Measurements from ENCODE around the gene MAP3K1. TPM values are rescaled to one million over a fixed set of nuclear protein-coding genes. Genes with fewer than 3 reads are reported as not detected.

Gene MAP3K1
- total and polyA plus RNA-seq, 9 donors, result 11.9 to 20.6 (median 14.7) TPM

DNA sequence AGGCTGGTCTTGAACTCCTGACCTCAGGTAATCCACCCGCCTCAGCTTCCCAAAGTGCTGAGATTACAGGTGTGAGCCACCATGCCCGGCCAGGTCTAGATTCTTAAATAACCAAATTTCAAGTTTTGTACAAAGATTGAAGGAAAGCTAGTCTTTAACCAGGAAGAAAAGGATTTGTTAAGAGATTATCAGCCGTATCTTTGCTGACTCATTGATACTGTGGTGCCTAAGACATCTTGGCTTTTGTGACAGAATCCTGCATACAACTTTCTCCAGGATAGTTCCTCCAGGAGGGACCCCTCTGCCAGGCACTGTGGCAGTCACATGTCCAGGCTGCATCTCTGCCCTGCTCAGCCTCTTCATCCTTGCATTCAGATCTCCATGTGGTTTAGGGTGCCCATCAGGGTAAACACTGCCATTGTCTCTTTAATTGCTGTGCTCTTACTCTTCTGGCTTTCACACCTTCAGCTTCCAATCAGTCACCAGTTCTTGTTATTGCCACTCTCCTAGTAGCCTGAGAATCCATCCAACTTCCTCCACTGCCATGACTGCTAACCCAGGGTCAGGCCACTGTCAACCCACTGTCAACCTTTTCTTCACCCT is 10.0 kb downstream of the MAP3K1 start:
- H3K36me3 ChIP-seq (ENCODE audit: control insufficient read depth, insufficient read depth, low read length), result no peaks in the 10 kb centered on the region
- H3K4me1 ChIP-seq (ENCODE audit: control insufficient read depth, insufficient read depth, low read length), result peaks cover 5% of the 10 kb centered on the region
- no peak overlapping the region for H3K4me3 ChIP-seq (ENCODE audit: low read length)
- H3K27ac ChIP-seq (ENCODE audit: low read length), result no peak overlapping the region
- WGBS (ENCODE audit: insufficient coverage), result no CpG with 5 or more reads among the region's 3 CpGs
- H3K27me3 ChIP-seq (ENCODE audit: control insufficient read depth, insufficient read depth, low read length), result no peaks in the 10 kb centered on the region
- DNase-seq, result no peak
- H3K9me3 ChIP-seq (replicated peaks; ENCODE audit: control insufficient read depth, low read depth, low read length), result no peaks in the 10 kb centered on the region

DNA sequence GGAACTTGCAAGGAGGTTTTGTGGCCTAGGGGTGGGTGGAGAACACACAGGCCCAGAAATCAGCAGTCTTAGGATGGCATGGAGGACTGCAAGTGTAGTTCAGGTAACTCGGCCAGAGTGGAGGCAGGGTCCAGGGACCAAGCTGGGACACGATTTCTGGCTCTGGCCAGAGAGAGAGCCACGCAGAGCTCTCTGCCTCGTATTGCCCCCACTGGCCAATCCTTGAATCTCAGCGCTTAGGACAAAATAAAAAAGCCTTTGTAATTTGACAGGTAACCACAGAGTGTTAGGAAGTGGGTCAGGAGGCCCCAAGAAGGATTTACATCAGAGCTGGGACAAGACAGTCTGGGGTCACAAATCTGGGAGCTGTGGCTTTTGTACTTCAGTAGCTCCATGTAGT is 11.7 kb downstream of the MAP3K1 start:
- Histone ChIP-seq H3K9me3 (replicated peaks; ENCODE audit: control insufficient read depth, low read depth, low read length) (no peaks in the 10 kb centered on the region), H3K27me3 (ENCODE audit: control insufficient read depth, insufficient read depth, low read length) (no peaks in the 10 kb centered on the region), H3K27ac (ENCODE audit: low read length) (no peak overlapping the region), H3K4me1 (ENCODE audit: control insufficient read depth, insufficient read depth, low read length) (peaks cover 5% of the 10 kb centered on the region), H3K36me3 (ENCODE audit: control insufficient read depth, insufficient read depth, low read length) (no peaks in the 10 kb centered on the region), H3K4me3 (ENCODE audit: low read length) (no peak overlapping the region)
- no peak for DNase-seq
- 65% methylated on average over 4 of the region's 5 CpGs for WGBS (ENCODE audit: insufficient coverage)

DNA sequence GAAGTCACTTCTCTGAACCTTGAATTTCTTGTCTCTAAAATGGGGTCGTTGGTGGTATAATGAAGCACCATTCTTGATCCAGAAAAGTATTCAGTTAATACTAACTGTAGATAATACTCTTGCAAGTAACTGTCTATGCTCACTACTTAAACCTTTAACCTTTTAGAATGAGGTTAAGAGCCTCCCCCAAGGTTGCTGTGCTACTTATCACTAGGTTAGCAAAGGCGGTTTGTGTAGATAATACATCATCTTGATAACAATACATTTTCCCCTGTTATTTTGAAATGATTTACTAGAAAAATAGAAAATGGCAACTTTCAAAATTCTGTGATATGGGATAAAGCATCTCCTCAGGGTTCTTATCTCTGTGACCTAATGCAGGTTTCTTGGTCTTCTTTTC is 12.6 kb downstream of the MAP3K1 start:
- no peak for DNase-seq
- Histone ChIP-seq H3K9me3 (replicated peaks; ENCODE audit: control insufficient read depth, low read depth, low read length) (no peaks in the 10 kb centered on the region), H3K4me1 (ENCODE audit: control insufficient read depth, insufficient read depth, low read length) (peaks cover 2% of the 10 kb centered on the region), H3K4me3 (ENCODE audit: low read length) (no peak overlapping the region), H3K27ac (ENCODE audit: low read length) (no peak overlapping the region), H3K27me3 (ENCODE audit: control insufficient read depth, insufficient read depth, low read length) (no peaks in the 10 kb centered on the region), H3K36me3 (ENCODE audit: control insufficient read depth, insufficient read depth, low read length) (no peaks in the 10 kb centered on the region)
- no CpG with 5 or more reads among the region's 2 CpGs for WGBS (ENCODE audit: insufficient coverage)

DNA sequence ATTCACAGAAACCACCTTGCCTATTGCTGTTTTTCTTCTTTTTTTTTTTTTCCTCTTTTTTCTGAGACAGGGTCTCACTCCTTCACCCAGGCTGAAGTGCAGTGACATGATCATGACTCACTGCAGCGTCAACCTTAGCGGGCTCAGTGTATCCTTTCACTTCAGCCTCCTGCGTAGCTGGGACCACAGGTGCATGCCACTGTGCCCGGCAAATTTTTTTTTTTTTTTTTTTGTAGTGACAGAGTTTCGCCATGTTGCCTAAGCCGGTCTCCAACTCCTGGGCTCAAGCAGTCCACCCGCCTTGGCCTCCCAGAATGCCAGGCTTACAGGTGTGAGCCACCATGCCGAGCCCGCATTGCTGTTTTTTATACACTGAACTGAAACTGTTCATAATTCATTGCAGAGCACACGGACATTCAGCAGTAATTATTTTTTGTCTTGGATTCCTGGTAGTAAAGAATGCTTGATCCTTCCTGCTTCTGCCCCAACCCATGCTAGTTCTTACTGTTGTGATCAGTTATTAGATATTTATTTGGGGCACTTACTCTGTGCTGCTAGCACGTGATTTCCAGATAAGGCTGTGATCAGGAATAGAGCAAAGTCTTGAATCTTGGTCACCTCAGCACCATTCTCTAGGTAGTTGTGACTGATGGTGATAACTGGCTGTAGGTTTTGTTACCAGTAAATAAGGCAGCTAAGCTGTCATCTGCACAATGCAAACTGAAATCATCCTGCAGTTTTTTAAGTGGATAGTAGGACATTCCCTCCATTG is 14.0 kb downstream of the MAP3K1 start:
- 84% methylated on average over 6 of the region's 11 CpGs for WGBS (ENCODE audit: insufficient coverage)
- Histone ChIP-seq H3K27ac (ENCODE audit: low read length) (no peak overlapping the region), H3K4me1 (ENCODE audit: control insufficient read depth, insufficient read depth, low read length) (no peaks in the 10 kb centered on the region)

DNA sequence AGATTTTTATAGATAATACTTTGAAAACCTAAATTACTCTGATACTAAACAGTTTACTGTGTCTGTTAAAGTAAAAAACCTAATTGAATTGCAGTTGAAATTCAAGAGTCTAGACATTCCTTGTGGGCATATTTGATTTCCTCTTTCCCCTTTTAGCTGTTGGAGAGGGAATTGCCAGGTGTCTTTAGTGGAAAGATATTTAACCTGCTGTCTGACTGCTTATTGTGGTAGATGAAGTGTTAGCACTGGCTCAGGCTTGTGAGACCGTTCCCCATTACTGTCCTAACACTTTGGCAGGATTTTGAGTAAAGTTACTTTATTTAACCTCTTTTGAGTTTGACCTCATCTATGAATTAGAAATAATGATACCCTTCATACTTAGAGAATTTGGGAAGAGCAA is 16.4 kb downstream of the MAP3K1 start:
- DNase-seq, result peak; percentile 39
- no peak overlapping the region for H3K4me3 ChIP-seq (ENCODE audit: low read length)
- no CpG with 5 or more reads among the region's 1 CpG for WGBS (ENCODE audit: insufficient coverage)

More for the DNA sequence above, 14.0 kb downstream of the MAP3K1 start:
- Histone ChIP-seq H3K36me3 (ENCODE audit: control insufficient read depth, insufficient read depth, low read length) (no peaks in the 10 kb centered on the region), H3K4me3 (ENCODE audit: low read length) (no peak overlapping the region), H3K9me3 (replicated peaks; ENCODE audit: control insufficient read depth, low read depth, low read length) (no peaks in the 10 kb centered on the region), H3K27me3 (ENCODE audit: control insufficient read depth, insufficient read depth, low read length) (no peaks in the 10 kb centered on the region)
- no peak for DNase-seq

DNA sequence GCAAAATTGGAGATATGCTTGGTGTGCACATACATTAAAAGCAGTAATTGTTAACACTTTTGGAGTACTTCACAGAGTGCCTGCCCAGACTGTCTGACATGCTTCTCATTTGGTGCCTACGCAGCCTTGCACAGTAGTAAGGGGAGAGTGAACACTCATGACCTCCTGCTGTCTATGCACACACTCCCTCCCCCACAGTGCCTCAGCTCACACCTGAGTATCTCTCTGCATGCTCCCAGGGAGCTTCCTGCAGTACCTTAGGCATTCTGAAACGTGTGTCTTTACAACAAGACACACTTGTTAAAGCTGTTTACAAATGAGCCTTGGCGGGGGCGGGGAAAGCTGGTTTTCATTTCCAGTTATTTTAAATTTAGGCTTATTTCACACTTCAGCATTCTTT is 18.0 kb downstream of the MAP3K1 start:
- no peak for DNase-seq
- Histone ChIP-seq H3K27ac (ENCODE audit: low read length) (no peak overlapping the region), H3K9me3 (replicated peaks; ENCODE audit: control insufficient read depth, low read depth, low read length) (no peaks in the 10 kb centered on the region), H3K27me3 (ENCODE audit: control insufficient read depth, insufficient read depth, low read length) (no peaks in the 10 kb centered on the region), H3K4me3 (ENCODE audit: low read length) (no peak overlapping the region), H3K36me3 (ENCODE audit: control insufficient read depth, insufficient read depth, low read length) (no peaks in the 10 kb centered on the region), H3K4me1 (ENCODE audit: control insufficient read depth, insufficient read depth, low read length) (peaks cover 3% of the 10 kb centered on the region)
- WGBS (ENCODE audit: insufficient coverage), result 14% methylated on average over 1 of the region's 4 CpGs

More for the DNA sequence above, 16.4 kb downstream of the MAP3K1 start:
- H3K36me3 ChIP-seq (ENCODE audit: control insufficient read depth, insufficient read depth, low read length), result no peaks in the 10 kb centered on the region
- no peaks in the 10 kb centered on the region for H3K27me3 ChIP-seq (ENCODE audit: control insufficient read depth, insufficient read depth, low read length)
- H3K4me1 ChIP-seq (ENCODE audit: control insufficient read depth, insufficient read depth, low read length), result no peaks in the 10 kb centered on the region
- no peaks in the 10 kb centered on the region for H3K9me3 ChIP-seq (replicated peaks; ENCODE audit: control insufficient read depth, low read depth, low read length)
- H3K27ac ChIP-seq (ENCODE audit: low read length), result no peak overlapping the region

DNA sequence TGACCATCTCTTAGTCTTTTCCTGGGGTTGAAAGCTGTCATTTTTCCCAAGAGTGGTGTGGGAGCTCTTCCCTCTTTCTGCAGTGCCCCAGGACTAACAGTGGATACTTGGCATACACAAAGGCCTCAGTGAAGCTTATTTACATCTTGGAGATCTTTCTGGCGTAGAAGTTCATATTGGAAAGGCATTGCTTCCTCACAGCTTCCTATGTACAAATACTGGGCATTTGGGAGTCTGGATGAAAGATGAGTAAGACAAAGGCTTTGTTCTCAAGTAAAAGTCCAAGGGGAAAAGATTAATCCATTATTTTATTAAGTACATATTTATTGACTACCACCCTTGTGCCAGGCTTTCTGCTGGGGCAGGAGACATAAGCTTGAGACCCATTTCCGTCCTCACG is 22.0 kb downstream of the MAP3K1 start:
- WGBS (ENCODE audit: insufficient coverage), result 100% methylated on average over 2 of the region's 3 CpGs
- Histone ChIP-seq H3K27ac (ENCODE audit: low read length) (peak overlapping the region; percentile 20), H3K9me3 (replicated peaks; ENCODE audit: control insufficient read depth, low read depth, low read length) (no peaks in the 10 kb centered on the region)

DNA sequence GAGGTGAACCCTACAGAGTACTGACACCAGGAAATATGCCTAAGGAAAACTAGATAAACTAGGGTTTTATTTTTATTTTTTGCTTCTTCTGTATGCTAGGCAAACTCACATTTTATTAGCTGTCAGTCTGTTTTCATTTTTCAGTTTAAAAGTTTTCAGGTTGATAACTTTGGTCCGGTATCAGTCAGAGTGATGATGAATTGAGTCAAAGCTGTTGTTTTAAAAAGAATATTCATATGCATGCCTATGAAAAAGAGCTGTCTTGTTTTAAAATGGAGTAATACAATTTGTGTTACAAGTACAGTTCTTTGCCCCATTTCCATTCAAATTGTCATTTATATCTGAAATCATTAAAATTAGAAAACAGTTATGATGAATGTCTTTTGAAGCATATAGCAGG is 22.6 kb downstream of the MAP3K1 start:
- WGBS (ENCODE audit: insufficient coverage), result no CpG with 5 or more reads among the region's 1 CpG
- no peaks in the 10 kb centered on the region for H3K27me3 ChIP-seq (ENCODE audit: control insufficient read depth, insufficient read depth, low read length)
- DNase-seq, result no peak
- H3K4me3 ChIP-seq (ENCODE audit: low read length), result no peak overlapping the region
- peaks cover 8% of the 10 kb centered on the region for H3K4me1 ChIP-seq (ENCODE audit: control insufficient read depth, insufficient read depth, low read length)
- H3K27ac ChIP-seq (ENCODE audit: low read length), result peak overlapping the region; percentile 20
- H3K36me3 ChIP-seq (ENCODE audit: control insufficient read depth, insufficient read depth, low read length), result no peaks in the 10 kb centered on the region
- H3K9me3 ChIP-seq (replicated peaks; ENCODE audit: control insufficient read depth, low read depth, low read length), result no peaks in the 10 kb centered on the region

More for the DNA sequence above, 22.0 kb downstream of the MAP3K1 start:
- H3K27me3 ChIP-seq (ENCODE audit: control insufficient read depth, insufficient read depth, low read length), result no peaks in the 10 kb centered on the region
- H3K36me3 ChIP-seq (ENCODE audit: control insufficient read depth, insufficient read depth, low read length), result no peaks in the 10 kb centered on the region
- no peak overlapping the region for H3K4me3 ChIP-seq (ENCODE audit: low read length)
- DNase-seq, result no peak
- peaks cover 8% of the 10 kb centered on the region for H3K4me1 ChIP-seq (ENCODE audit: control insufficient read depth, insufficient read depth, low read length)

DNA sequence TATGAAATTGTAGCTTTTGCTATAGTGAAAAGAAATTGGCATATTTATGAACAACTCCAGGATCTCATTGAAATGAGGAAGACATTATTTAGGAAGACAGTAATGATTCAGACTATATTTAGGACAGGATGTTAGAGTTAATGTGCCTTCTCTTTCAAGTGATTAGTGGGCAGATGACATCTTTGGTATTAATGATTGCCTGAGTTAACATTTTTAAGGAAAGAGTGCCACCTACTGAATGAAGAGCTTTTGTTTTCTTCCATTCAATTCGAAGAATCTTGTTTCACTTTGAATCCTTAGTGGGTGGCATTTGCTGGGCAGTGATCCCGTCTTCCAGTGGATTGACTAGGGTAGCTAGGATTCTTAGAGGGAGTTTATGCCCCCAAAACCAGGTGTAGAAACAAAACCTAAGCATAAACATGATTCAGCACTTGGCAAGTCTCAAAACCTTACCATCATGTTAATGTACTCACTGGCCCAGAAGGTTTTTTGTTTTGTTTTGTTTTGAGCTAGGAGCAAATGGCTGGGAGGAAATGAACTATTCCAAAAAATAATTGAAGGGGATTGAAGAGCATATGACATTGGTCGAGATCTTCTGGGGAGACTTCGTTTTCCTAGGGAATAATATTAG is 23.2 kb downstream of the MAP3K1 start:
- no peaks in the 10 kb centered on the region for H3K9me3 ChIP-seq (replicated peaks; ENCODE audit: control insufficient read depth, low read depth, low read length)
- peaks cover 8% of the 10 kb centered on the region for H3K4me1 ChIP-seq (ENCODE audit: control insufficient read depth, insufficient read depth, low read length)
- DNase-seq, result peak; percentile 71
- no peaks in the 10 kb centered on the region for H3K27me3 ChIP-seq (ENCODE audit: control insufficient read depth, insufficient read depth, low read length)
- 41% methylated on average over 2 of the region's 4 CpGs for WGBS (ENCODE audit: insufficient coverage)
- no peaks in the 10 kb centered on the region for H3K36me3 ChIP-seq (ENCODE audit: control insufficient read depth, insufficient read depth, low read length)
- H3K27ac ChIP-seq (ENCODE audit: low read length), result no peak overlapping the region
- no peak overlapping the region for H3K4me3 ChIP-seq (ENCODE audit: low read length)

DNA sequence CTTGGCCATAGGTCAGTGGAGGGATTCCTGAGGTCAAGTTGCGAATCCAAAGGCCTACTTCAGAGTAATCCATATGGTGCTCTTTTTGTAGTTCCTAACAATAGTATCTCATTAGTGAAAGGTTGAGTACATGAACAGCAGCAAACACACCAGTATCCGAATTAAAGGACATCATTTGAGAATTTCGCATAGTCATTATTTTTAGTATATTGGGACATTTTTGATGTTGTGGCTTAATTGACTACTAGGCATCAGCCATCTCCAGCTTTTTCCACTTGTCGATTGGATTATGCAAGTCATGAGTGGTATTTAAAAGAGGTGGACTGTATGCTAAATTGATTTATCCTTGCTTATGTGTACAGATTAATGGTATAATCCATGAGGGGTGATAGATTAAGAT is 23.7 kb downstream of the MAP3K1 start:
- Histone ChIP-seq H3K9me3 (replicated peaks; ENCODE audit: control insufficient read depth, low read depth, low read length) (no peaks in the 10 kb centered on the region), H3K36me3 (ENCODE audit: control insufficient read depth, insufficient read depth, low read length) (no peaks in the 10 kb centered on the region), H3K4me1 (ENCODE audit: control insufficient read depth, insufficient read depth, low read length) (peaks cover 8% of the 10 kb centered on the region), H3K4me3 (ENCODE audit: low read length) (no peak overlapping the region), H3K27ac (ENCODE audit: low read length) (no peak overlapping the region), H3K27me3 (ENCODE audit: control insufficient read depth, insufficient read depth, low read length) (no peaks in the 10 kb centered on the region)
- WGBS (ENCODE audit: insufficient coverage), result no CpG with 5 or more reads among the region's 4 CpGs
- no peak for DNase-seq
